ENCODE data around the gene DCAKD. TPM values are rescaled to one million over a fixed set of nuclear protein-coding genes. Genes with fewer than 3 reads are reported as not detected.

The DCAKD gene
- total and polyA plus RNA-seq, 7 donors: 6.4 to 14.2 (median 10.3) TPM

GRCh38 chr17:45008216-45008615 is 43.2 kb downstream of the DCAKD start:
- TF ChIP-seq CTCF (IDR thresholded peaks at IDR 0.05): no peak
- DNase-seq: no peak
- no peak overlapping the region for H3K27ac ChIP-seq
- intact Hi-C loops (cut with DNase I): no loop called here
- H3K27me3 ChIP-seq (ENCODE audit: insufficient read depth in 3 of 3, low read length in 2 of 3): peaks cover 0 to 2% (median 0%) of the 10 kb centered on the region in 3 donors
- H3K4me3 ChIP-seq: no peak overlapping the region
- H3K36me3 ChIP-seq (ENCODE audit: insufficient read depth in 1 of 2, low read depth in 1 of 2): no peaks in the 10 kb centered on the region
- H3K4me1 ChIP-seq: no peaks in the 10 kb centered on the region
- 81 to 86% (median 82%) methylated on average over 10 of the region's 10 CpGs for WGBS, 3 donors
- no peak for ATAC-seq
- H3K9me3 ChIP-seq: no peaks in the 10 kb centered on the region

- no peak for DNase-seq
- Histone ChIP-seq H3K27me3 (ENCODE audit: insufficient read depth in 3 of 3, low read length in 2 of 3) (peaks cover 0 to 2% (median 0%) of the 10 kb centered on the region in 3 donors), H3K4me3 (no peak overlapping the region), H3K4me1 (no peaks in the 10 kb centered on the region), H3K9me3 (no peaks in the 10 kb centered on the region), H3K27ac (no peak overlapping the region), H3K36me3 (ENCODE audit: insufficient read depth in 1 of 2, low read depth in 1 of 2) (no peaks in the 10 kb centered on the region)
- intact Hi-C loops (cut with DNase I): no loop called here
- TF ChIP-seq CTCF (IDR thresholded peaks at IDR 0.05): no peak
- WGBS, 3 donors: 23 to 35% (median 27%) methylated on average over 10 of the region's 10 CpGs
- ATAC-seq: no peak
These were observed 44.4 kb downstream of the DCAKD start for GRCh38 chr17:45006927-45007461.

GRCh38 chr17:45005700-45006099 is 45.7 kb downstream of the DCAKD start:
- intact Hi-C loops (cut with DNase I): no loop called here
- no peak for ATAC-seq
- H3K36me3 ChIP-seq (ENCODE audit: insufficient read depth in 1 of 2, low read depth in 1 of 2): no peaks in the 10 kb centered on the region
- WGBS, 3 donors: 83 to 86% (median 83%) methylated on average over 2 of the region's 2 CpGs
- H3K27me3 ChIP-seq (ENCODE audit: insufficient read depth in 3 of 3, low read length in 2 of 3): peaks cover 0 to 2% (median 0%) of the 10 kb centered on the region in 3 donors
- DNase-seq: no peak
- TF ChIP-seq CTCF (IDR thresholded peaks at IDR 0.05): no peak
- H3K4me3 ChIP-seq: no peak overlapping the region
- no peak overlapping the region for H3K27ac ChIP-seq
- H3K9me3 ChIP-seq: no peaks in the 10 kb centered on the region
- H3K4me1 ChIP-seq: no peaks in the 10 kb centered on the region

- Histone ChIP-seq H3K4me3 (no peak overlapping the region), H3K27me3 (ENCODE audit: insufficient read depth in 3 of 3, low read length in 2 of 3) (peaks cover 0 to 2% (median 0%) of the 10 kb centered on the region in 3 donors), H3K27ac (no peak overlapping the region), H3K36me3 (ENCODE audit: insufficient read depth in 1 of 2, low read depth in 1 of 2) (no peaks in the 10 kb centered on the region), H3K4me1 (no peaks in the 10 kb centered on the region), H3K9me3 (no peaks in the 10 kb centered on the region)
- no peak for TF ChIP-seq CTCF (IDR thresholded peaks at IDR 0.05)
- DNase-seq: no peak
- WGBS, 3 donors: 90 to 99% (median 92%) methylated on average over 3 of the region's 3 CpGs
- intact Hi-C loops (cut with DNase I): no loop called here
- ATAC-seq: no peak
These were observed 47.0 kb downstream of the DCAKD start for GRCh38 chr17:45004388-45004787.

GRCh38 chr17:45003877-45004276 is 47.6 kb downstream of the DCAKD start:
- Histone ChIP-seq H3K27ac (no peak overlapping the region), H3K27me3 (ENCODE audit: insufficient read depth in 3 of 3, low read length in 2 of 3) (peaks cover 0 to 2% (median 0%) of the 10 kb centered on the region in 3 donors), H3K4me1 (no peaks in the 10 kb centered on the region), H3K36me3 (ENCODE audit: insufficient read depth in 1 of 2, low read depth in 1 of 2) (no peaks in the 10 kb centered on the region), H3K9me3 (no peaks in the 10 kb centered on the region), H3K4me3 (no peak overlapping the region)
- ATAC-seq (no peak), DNase-seq (no peak)
- no peak for TF ChIP-seq CTCF (IDR thresholded peaks at IDR 0.05)
- WGBS, 3 donors: 51 to 60% (median 55%) methylated on average over 8 of the region's 8 CpGs
- intact Hi-C loops (cut with DNase I): no loop called here
